Kidney tubule cell (primary cell): ENCODE measurements around the gene CALHM5.

Experiments
- DNase-seq: peaks from one replicate; pipeline ENCODE4 v3.0.0-alpha.2; 2018; ENCODE audit warnings: low spot score

CALHM5 gene

DNA sequence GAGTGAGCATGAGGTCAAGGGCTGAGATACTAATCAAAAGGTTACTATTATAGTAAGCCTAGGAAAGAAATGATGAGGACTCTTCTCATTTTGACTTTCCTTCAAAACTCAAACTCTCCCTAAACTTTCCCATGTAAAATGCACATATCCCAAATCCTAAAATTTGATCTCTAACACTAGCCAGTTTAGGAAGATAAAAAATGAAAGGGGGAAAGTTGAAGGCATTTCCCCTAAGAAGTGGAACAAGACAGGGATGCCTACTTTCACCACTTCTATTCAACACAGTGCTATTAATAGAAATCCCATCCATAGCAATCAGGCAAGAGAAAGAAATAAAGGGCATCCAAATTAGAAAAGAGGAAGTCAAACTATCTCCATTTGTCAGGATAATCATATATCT lies 2.9 kb upstream of the CALHM5 start:
- no peak for DNase-seq

DNA sequence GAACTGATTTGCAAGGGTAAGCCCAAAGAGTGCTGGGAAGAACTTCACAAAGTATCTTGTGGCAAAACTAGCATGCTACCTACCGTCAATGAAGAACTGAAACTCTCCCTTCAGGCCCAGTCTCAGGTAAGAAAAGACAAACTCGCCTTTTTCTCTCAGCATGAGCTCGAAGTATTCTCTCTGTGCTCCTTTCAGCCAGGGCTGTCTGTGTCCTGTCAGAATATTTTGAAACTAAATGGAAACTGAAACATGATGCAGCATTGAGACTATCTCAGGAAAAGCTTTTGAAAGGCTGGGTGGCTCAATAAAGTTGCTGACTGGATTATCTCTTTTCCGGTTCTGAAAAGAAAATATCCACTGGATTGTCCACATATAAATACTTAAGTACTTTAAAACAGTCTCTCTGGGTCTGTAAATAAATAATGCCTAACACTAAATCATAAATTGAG lies 696 bp downstream of the CALHM5 start:
- no peak for DNase-seq

DNA sequence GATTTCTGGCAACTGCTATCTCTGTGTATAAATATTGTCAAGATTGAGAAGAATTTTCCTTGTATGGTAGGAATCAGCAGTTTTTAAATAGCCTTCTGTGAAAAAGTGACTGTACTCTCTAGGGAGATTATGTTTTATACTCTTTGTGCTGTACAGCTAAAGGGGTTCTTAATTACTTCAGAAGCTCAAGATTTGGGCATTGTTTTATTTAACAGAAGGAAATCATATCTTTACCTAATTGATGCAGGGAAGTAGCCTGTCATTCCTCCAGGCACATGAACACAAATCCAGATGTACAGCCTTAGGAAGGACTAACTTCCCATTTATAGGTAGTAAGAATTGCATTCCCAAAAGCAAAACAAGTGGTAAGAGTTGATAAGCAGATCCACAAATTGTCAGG lies 1.3 kb downstream of the CALHM5 start:
- DNase-seq = no peak

DNA sequence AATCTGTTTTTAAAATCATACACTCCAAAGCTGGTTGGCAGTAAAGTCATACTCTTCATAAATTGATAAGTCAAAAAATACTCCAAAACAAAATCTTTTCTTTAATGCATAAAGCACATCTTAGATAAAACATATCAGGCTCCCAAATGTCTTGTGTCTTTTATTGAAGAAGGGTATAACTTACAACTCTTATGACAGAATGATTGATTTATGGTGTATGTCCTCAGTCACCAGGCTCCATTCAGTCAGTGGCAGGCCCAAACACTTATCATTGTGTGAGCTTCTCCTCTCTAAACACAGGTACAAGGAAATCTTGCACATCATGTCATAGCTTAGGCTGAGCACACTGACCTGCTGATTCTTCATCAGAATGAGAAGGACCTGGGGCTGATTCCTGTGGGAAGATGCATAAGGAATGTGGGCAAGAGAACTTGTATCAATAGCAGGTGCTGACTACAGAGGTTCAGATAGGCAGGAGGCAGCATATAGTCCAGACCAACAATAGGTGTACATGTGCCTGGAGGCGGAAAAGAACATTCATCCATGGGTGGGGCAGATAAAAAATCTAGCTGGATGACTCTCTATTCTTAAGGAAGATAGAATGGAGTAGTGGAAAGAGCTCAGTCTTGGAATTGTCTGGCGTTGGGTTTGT lies 1.9 kb downstream of the CALHM5 start:
- DNase-seq = no peak

DNA sequence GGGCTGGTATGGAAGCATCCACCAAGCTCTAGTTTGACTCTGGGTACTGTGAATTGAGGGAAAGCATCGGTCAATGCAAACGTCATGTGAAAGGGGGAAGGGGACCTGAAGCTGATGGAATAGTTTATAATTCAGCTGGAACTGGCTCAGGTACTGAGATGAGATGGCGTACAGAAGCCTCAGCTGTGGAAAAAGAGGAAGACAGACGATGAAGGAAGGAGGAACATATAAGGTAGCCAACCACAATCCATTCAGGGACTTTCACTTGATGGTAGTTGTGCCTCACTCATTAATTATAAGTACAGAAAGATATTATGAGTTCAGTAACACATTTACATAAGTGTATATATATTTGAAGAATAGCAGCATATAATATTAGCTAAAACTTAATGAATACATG lies 2.7 kb downstream of the CALHM5 start:
- DNase-seq = no peak

DNA sequence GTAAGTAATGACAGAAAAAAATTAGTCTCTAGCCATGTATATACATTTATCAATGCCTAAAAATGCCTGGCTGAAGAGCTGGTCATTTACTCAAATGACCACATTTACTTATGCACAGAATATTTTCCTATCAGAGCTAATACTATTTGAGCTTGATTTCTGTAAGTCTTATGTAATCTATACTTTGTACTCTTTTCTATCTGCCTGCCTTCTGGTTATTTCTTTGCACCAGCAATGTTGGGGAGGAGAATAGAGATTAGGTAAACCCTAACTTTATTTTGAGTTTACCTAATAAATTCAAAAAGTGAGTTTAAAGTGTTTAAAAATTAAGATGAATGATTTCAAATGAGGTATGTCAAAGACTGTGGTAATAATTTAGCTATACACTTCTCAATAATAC lies 3.7 kb downstream of the CALHM5 start:
- no peak for DNase-seq

DNA sequence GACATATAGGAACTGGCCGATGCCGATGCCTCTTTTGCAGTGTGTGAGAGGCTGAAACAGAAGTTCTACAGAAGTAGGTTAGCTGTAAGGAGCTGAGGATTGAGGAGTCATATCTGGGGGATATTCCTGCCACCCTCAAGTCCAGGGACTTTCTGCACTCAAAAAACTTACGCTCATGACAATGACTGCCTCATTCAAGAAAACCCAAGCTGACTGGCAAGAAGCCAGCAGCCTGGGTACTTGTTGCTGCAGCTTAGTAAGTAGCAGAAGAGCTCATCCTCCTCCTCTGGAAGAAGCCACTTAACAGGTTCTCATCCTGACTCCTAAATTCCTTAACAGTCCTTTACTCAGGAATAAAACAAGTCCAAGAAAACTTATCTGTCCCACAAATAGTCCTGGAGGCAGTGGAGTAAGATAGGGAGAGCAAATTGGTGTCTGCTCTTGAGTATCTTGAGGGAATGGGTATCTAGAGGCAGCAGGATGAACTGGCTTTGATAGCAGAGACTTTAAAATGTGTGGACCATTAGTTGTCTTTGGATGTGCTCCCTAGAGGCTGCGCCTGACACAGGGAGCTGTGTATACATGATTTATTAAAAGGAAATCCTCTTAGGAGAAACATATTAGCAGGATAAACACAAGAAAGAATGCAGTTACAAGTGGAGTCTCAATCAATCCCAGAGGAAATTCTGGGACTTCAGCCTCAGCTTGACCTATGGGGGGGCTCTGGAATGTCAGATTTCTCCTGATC lies 7.4 kb downstream of the CALHM5 start:
- no peak for DNase-seq

DNA sequence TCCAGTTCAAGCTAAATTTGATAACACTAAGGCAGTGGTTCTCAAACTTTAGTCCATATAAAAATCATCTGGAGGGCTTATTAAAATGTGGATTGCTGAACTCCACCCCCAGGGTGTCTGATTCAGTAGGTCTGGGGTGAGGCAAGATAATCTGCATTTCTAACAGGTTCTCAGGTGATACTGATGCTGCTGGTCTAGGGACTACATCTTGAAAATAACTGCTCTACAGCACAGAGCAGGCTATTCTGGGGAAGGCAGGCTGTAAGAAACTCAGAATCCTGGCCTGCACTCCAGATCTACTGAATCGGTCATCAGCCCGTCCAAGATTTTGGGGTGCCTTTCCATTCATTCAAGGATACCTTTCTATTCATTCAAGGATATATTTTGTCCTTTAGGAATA lies 11.5 kb downstream of the CALHM5 start:
- DNase-seq = no peak

DNA sequence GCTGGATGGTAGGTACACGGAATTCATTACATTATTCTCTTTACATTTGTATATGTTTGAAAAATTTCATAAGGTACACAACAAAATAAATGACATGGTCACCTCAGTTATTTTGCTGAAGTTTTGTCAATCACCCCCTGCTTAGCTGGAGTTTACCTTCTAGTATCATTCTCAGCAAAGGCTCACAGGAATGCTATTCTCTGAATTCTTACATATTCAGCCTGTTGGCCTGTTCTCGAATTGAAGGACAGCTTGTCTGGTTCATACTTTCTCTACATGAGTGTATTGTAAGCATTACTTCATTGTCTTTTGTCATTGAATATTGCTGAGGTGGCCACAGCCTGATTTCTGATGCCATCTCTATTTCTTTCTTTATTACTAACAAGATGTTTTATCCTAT lies 12.8 kb downstream of the CALHM5 start:
- DNase-seq = no peak

DNA sequence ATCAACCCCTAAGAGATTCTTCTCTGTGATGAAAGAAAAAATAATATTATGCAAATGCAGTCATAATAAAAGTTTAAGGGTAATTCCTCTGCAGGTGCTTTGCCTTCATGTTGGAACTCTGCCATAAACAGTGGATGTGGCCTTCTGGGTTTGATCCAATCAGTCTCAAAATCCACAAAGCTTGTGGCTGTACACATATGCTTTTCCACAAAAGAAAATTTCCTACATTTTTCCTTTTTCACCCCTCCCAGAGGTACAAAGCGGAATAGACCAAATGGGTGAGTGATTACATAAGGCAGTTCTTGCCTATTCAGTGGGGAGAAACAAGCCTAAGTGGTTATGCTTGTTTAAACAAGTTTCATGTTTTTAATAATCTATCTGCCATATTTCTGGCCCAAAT lies 16.7 kb downstream of the CALHM5 start:
- DNase-seq = no peak

DNA sequence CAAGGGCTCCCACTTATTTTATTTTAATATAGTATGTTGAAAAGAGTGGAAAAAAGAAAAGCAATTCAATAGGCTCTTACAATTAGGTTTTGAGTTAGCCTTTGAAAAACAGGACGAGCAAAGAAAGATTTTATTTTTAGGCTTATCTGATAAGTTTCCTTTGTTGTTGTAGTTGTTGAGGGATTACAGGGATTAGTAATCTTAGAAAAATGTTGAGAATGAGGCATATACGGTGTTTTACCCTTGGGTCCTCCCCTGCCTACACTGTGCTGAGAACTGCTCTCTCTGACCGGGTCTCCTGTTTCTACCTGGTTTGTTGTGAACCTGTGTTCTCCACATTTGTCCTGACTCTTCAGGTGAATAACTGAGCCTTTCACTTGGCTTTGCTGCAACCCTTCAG lies 17.3 kb downstream of the CALHM5 start:
- DNase-seq = no peak

DNA sequence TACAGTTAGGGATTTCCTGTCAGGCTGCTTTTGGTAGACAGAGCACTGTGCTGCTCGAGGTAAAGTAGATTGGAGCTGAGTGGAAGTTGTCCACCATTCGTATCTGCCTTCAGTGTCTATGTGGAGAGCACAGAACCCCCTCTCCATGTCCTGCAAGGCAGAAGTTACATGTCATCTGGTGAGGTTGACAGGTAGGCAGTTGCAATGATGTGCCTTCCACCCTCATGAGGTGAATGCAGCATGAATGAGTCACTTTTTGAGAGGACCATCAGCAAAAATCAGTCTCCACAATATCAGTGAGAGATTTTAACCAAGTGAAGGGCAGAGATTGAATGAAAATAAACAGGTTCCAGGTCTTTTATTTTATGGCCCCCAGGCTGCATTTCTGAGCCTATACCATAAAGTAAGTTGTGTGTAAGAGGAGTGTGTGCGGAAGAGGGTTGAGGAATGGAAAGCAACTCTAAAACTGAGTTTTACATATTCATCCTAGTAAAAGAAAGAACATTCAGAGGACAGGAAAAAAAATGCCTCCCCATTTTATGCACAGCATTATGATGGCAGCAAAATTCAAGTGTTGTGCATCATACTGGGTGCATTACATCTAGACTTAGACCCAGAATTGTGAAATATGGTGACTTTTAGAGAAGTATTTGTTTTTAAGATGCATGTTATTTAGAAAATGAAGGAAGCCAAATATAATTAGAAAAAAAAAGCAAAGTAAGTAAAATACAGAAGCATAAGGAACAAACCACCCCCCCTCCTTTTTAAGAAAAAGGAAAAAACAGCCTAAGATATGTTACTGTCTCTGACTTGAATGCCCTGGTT lies 18.2 kb downstream of the CALHM5 start:
- DNase-seq = peak; percentile 20

DNA sequence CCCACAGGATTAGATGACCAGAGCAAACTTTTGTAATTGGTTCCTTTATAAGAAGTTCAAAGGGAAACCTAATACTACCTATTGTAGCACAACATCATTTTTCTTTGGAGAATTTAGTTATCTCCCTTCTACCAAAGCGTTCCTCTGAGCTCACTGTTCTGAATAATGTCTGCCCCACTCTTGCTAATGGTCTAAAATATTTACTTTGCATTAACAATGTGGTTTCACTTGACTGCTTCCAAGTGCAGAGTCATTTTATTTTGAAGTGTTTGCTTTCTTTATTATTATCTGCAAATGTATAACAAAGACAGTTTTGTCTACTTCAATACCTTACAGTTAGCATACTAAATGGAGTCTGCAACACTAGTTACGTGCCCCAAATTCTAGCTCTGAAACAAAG lies 19.0 kb downstream of the CALHM5 start:
- DNase-seq = peak; percentile 43

DNA sequence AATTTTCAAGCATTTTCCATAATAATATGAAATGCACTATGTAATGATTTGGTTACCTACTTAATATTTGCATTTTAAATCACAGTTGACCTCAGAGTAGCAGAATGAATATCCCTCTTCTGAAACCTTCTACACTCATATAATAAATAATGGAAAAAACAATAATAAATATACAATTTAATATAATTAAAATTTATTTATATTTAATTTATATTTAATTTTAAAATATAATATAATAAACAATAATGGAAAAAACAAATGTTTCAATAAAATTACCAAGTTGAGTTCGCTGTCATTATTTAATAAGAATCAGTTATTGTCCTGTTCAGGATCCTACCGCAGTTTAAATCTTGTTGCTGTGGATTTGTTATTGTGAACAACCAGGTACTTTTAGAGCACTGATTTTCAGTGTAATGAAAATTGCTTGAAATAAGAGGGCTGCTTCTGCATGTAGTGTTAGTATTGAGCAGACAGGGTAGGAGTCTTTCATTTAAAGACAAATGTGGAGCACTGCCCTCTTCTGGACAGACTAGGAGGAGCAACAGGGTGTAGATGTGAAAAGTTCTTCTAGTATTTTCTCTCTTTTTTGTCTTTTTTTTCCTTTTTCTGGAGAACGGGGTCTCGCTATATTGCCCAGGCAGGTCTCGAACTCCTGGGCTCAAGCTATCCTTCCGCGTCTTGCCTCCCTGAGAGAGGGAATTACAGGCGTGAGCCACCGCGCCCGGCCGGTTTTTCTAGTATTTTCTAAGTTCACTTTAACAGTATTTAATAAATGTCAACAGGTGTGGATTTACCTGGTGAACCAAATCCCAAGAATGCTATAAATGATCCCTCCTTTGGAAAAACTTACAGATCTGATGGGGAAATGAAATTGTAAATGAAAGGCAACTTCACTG lies 20.5 kb downstream of the CALHM5 start:
- peak; percentile 69 for DNase-seq

DNA sequence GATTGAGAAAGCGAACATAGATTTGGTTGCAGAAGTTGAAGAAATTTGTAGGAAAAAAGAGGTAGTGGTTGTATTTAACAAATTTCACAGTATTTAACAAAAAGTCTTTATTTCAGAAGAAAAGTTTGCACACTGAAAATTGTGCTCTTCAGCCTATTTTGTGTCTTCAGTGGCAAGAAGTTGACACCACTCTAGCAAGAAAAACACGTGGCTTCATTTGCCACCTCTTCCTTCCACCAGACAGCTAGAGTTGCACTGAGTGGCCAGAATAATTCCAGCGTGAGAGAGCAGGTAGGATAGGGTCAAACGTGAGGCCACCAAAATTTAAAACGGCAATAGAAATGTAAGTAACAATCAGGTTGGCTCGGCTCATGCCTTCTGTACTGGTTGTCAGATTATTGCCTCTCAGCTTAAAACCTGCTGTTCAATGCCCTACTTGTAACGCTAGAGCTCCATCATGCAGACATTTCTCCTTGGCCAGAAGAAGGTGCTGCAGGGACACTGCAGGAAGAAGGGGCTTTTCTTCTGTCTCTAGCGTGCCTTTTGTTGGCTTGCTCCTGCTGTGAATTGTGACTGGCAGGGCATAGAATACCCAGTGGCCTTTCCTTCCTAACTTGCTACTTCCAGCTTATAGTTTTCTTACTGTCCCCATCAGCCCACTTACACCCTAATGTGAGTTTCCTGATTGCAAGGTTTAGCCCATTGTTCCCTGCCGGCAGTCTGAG lies 22.0 kb downstream of the CALHM5 start:
- no peak for DNase-seq

DNA sequence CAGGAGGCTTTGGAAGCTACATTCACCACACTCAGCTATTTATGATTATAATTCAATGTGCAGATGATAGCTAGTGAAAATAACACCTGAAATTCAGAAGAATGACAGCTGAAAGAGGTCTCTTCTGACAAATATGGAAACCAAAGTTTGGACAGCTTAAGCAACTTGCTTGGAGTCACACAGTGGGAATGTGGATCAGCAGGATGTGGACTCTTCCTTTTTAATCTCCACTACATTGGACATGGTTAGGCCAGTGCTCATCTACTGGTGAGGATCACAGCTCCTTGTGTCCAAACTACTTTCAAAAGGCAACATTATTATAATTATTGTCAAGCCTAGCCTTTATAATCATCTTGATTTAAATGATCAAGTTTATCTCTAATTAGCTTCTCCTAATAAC lies 23.7 kb downstream of the CALHM5 start:
- DNase-seq = no peak

DNA sequence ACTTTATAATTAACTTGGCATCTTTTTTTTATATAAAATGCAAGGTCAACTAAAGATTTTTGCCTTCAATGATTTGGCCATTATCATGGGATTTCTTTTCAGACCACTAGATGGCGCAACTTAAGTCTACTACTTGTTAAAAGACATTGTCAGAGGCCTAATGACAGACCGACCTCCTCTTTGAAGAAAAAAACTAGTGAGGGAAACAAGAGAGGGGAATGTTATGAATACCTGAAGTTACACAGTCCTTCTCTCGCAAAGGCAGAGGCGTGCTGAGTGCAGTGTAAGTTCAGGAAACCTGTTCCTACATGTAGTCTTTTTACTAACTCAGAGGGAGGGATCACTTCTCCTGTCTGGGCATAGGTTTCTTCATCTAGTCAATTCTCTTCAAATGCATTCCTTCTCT lies 24.8 kb downstream of the CALHM5 start:
- peak; percentile 67 for DNase-seq

DNA sequence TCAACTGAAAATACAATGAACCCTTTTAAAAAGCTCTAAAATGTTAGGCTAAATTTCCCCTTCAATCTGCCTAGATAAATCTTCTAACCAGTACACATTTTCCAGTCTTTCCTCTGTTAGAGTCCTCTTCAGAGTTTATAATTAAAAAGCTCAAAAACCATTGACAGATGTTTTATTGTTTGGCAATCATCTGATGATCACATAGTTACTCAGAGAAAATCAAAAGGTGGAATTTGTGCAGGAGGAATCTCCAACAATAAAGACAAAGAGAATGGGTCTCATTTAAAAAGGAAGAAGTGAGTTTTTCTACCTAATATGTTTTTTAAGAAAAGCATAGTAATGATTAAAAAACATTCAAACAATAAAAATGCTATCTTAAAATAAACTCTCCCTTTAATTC lies 31.0 kb downstream of the CALHM5 start:
- DNase-seq = no peak

DNA sequence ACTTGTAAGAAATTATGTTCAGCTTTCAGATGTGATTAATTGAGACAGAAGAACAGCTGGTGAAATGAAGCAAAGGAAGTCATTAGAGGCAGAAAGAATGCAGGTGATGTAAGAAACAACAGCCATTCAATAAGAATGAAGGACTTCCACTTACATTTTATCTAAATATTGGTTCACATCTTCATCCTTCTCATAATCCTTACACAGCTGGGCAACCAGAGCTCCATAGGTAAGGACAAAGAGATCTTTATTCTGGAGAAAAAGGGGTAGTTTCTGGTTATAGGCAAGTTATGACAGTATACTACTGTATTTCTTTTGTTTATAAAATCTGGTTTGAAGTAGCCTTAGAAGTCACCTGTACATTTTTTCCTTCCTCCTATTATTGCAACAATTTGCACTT lies 31.7 kb downstream of the CALHM5 start:
- no peak for DNase-seq

DNA sequence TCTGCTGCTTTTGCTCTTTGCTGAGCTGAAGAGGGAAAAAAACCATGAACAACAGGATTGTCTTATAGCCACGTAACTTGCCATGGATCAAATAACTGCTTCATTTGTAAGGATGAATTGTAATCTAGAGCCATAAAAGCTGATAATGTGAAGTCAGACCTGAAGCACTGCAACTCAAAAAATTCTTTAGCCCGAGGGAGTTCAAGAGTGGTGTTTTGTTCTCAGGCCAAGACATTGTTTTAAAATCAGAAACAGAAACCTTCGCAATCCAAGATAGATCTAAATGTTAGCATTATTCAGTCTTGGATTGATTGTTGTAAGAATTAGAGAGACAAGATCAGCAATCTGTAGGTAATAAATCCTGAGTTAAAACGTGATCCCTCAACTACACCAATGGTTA lies 34.2 kb downstream of the CALHM5 start, which contains the start of gene TRAPPC3L:
Gene TRAPPC3L, minus strand, starts transcription at position 34 of the 400 bp plus-strand sequence. CDS start 170 bp downstream, outside the sequence.
- no peak for DNase-seq

DNA sequence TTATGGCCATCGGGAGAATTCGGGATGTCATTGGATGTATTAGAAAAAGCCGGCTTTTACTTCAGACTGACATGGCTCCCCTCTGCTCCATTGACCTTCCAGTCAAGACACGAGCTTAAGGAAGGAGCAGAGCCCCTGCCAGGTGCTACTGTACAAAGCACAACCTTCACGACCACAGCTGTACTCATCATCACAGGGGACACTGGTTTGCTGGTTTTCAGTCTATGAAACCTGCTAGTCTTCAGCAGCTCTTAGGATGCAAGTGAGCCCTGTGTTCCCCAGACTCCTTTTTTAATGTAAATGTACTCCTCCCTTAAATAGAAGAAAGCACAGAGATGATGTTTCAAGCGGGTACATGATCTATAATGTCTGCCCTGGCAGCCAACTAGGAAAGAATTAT lies 35.9 kb downstream of the CALHM5 start:
- DNase-seq = no peak
